BE2C (cell line): Measurements from ENCODE around the gene INHBA.

Source experiments
- DNase-seq: peaks from one replicate; pipeline ENCODE4 v3.0.0-alpha.2; 2020
- H3K27me3 ChIP-seq: fragments of 250-450 bp; sonication (Bioruptor Pico); 2 replicates; pipeline ENCODE4 v1.5.1; 2020; ENCODE audit warnings: mild to moderate bottlenecking
- H3K36me3 ChIP-seq: fragments of 250-450 bp; sonication (Bioruptor Pico); 2 replicates; pipeline ENCODE4 v1.5.1; 2020; ENCODE audit warnings: mild to moderate bottlenecking
- H3K4me1 ChIP-seq: fragments of 250-450 bp; sonication (Bioruptor Pico); 2 replicates; pipeline ENCODE4 v1.5.1; 2020
- H3K4me3 ChIP-seq: 2 replicates; pipeline ENCODE4 v1.5.1; 2011; ENCODE audit warnings: low read depth, low read length
- H3K9me3 ChIP-seq: fragments of 250-450 bp; sonication (Bioruptor Pico); 2 replicates; pipeline ENCODE4 v1.5.1; 2020
- CTCF ChIP-seq: IDR thresholded peaks from 2 replicates; pipeline ENCODE4 v1.5.1; 2012; ENCODE audit warnings: mild to moderate bottlenecking, low read depth, low read length

Gene INHBA

GRCh38 chr7:41701068-41701941, 1.6 kb downstream of the INHBA start:
- Histone ChIP-seq H3K9me3 (no peaks in the 10 kb centered on the region), H3K4me1 (no peaks in the 10 kb centered on the region), H3K27me3 (peaks cover 48% of the 10 kb centered on the region), H3K36me3 (no peaks in the 10 kb centered on the region), H3K4me3 (no peak overlapping the region)
- DNase-seq: no peak
- no peak for TF ChIP-seq CTCF

- Histone ChIP-seq H3K4me1 (no peaks in the 10 kb centered on the region), H3K27me3 (peaks cover 56% of the 10 kb centered on the region), H3K4me3 (no peak overlapping the region), H3K9me3 (no peaks in the 10 kb centered on the region), H3K36me3 (no peaks in the 10 kb centered on the region)
- TF ChIP-seq CTCF: no peak
- no peak for DNase-seq
Observed at GRCh38 chr7:41700044-41700471, 2.8 kb downstream of the INHBA start.

GRCh38 chr7:41699516-41699915, 3.4 kb downstream of the INHBA start:
- H3K4me1 ChIP-seq: no peaks in the 10 kb centered on the region
- no peak for DNase-seq
- no peaks in the 10 kb centered on the region for H3K36me3 ChIP-seq
- TF ChIP-seq CTCF: no peak
- H3K9me3 ChIP-seq: no peaks in the 10 kb centered on the region
- no peak overlapping the region for H3K4me3 ChIP-seq
- H3K27me3 ChIP-seq: peaks cover 58% of the 10 kb centered on the region

DNA sequence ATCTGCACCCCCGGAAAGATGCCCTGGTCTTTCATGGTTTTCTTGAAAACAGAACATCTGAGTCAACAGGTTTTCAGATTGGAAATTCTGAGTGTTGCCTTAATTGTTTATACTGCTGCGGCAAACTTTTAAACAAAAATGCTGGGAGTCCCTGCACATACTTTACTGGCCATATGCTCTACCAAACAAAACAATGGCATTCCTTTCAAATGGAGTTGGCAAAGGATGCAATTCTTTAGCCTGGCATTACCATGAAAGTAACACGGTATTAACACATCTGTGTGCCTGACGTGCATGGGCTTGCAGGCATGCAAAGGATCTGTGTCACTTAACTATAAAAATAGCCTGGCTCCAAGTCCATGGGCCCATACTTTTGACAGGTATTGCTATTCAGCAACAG, 4.2 kb downstream of the INHBA start:
- DNase-seq: no peak
- no peaks in the 10 kb centered on the region for H3K4me1 ChIP-seq
- H3K27me3 ChIP-seq: peaks cover 59% of the 10 kb centered on the region
- no peaks in the 10 kb centered on the region for H3K36me3 ChIP-seq
- TF ChIP-seq CTCF: no peak
- no peaks in the 10 kb centered on the region for H3K9me3 ChIP-seq
- no peak overlapping the region for H3K4me3 ChIP-seq

- H3K9me3 ChIP-seq: no peaks in the 10 kb centered on the region
- no peak for TF ChIP-seq CTCF
- no peaks in the 10 kb centered on the region for H3K4me1 ChIP-seq
- no peak for DNase-seq
- H3K4me3 ChIP-seq: no peak overlapping the region
- no peaks in the 10 kb centered on the region for H3K36me3 ChIP-seq
- H3K27me3 ChIP-seq: peaks cover 63% of the 10 kb centered on the region
Observed at GRCh38 chr7:41698114-41698513, 4.8 kb downstream of the INHBA start.

- H3K4me3 ChIP-seq: peak overlapping the region; percentile 17
- peak; percentile 74 for DNase-seq
- peaks cover 50% of the 10 kb centered on the region for H3K27me3 ChIP-seq
- TF ChIP-seq CTCF: peak; percentile 88
- H3K36me3 ChIP-seq: no peaks in the 10 kb centered on the region
- H3K4me1 ChIP-seq: no peaks in the 10 kb centered on the region
- no peaks in the 10 kb centered on the region for H3K9me3 ChIP-seq
Observed at GRCh38 chr7:41696323-41696916, 6.5 kb downstream of the INHBA start.
